HCT116 (cell line): Measurements from ENCODE around the gene LRIT3.

Experiments
- POLR2A ChIP-seq: IDR thresholded peaks from 2 replicates; pipeline ENCODE4 v1.7.0; 2011; ENCODE audit warnings: borderline replicate concordance; ENCODE audit not compliant: insufficient read depth, insufficient read length; ENCODE audit errors: extremely low read depth
- POLR2AphosphoS5 ChIP-seq: IDR thresholded peaks from 2 replicates; pipeline ENCODE4 v1.6.1; 2011; ENCODE audit warnings: mild to moderate bottlenecking, low read depth, low read length, moderate library complexity
- SIN3A ChIP-seq: IDR thresholded peaks from 2 replicates; pipeline ENCODE4 v1.6.1; 2012; ENCODE audit warnings: low read depth
- TF ChIP-seq, protein P1 (sequence below), 3 experiments: fragments of 200-600 bp in 1 of 3; sonication (generic) in 1 of 3; IDR thresholded peaks in 2 of 3; conservative IDR thresholded peaks in 1 of 3; 2 replicates each; pipeline ENCODE4 v1.5.1; 2012 to 2017; ENCODE audit warnings: low read depth in 2 of 3, low read length in 2 of 3, antibody characterized with exemption in 1 of 3, borderline replicate concordance in 1 of 3, control low read depth in 1 of 3, mild to moderate bottlenecking in 1 of 3, mixed read lengths in 1 of 3, mixed run types in 1 of 3, moderate library complexity in 1 of 3; ENCODE audit not compliant: insufficient read depth in 1 of 3

DNA sequence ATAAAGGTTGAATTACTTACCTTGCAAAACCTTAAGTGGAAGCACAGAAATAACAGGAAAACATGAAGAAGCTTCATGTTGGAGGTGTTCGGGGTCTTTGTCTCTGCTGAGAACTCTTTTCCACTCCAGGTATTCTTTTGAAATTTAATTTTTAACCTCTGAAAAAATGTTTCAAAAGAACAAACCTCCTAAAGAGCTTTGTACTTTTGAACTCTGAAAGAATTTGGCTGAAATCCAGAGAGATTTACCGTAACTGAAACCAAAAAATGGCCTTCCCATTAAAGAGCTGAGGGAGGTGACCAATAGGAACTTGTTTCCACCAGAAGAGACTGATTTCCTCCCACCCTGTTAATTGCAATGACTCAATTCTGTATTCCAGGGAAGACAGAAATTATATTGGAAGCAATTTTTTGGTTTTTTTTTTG is 46.0 kb upstream of the LRIT3 start, which contains the start of gene CFI:
- TF ChIP-seq SIN3A, result no peak
- no peak for TF ChIP-seq POLR2A
- TF ChIP-seq POLR2AphosphoS5, result no peak
- TF ChIP-seq, protein P1, sequence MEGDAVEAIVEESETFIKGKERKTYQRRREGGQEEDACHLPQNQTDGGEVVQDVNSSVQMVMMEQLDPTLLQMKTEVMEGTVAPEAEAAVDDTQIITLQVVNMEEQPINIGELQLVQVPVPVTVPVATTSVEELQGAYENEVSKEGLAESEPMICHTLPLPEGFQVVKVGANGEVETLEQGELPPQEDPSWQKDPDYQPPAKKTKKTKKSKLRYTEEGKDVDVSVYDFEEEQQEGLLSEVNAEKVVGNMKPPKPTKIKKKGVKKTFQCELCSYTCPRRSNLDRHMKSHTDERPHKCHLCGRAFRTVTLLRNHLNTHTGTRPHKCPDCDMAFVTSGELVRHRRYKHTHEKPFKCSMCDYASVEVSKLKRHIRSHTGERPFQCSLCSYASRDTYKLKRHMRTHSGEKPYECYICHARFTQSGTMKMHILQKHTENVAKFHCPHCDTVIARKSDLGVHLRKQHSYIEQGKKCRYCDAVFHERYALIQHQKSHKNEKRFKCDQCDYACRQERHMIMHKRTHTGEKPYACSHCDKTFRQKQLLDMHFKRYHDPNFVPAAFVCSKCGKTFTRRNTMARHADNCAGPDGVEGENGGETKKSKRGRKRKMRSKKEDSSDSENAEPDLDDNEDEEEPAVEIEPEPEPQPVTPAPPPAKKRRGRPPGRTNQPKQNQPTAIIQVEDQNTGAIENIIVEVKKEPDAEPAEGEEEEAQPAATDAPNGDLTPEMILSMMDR (IDR thresholded peaks at IDR 0.05 in 2 of 3, conservative IDR thresholded peaks at IDR 0.05 in 1 of 3; ENCODE audit: borderline replicate concordance in 1 of 3, insufficient read depth in 1 of 3, low read depth in 2 of 3, low read length in 2 of 3), result no peak
